Endothelial cell of umbilical vein (primary cell): ENCODE measurements around the gene PLEKHA7. TPM values are rescaled to one million over a fixed set of nuclear protein-coding genes. Genes with fewer than 3 reads are reported as not detected.

Experiments used
- BruUV-seq: library from RNA; stranded (reverse); fragments of 400-500 nt; replicated peaks from 2 replicates; lab custom pipeline; 2021; lab: Mats Ljungman, UMichigan
- CTCF ChIA-PET: fragments of 300-600, 350-600 bp; sonication (Branson Sonifier 250); formaldehyde crosslinking; loops from one replicate; lab custom pipeline; 2021; ENCODE audit warnings: antibody characterized with exemption, inconsistent platforms; lab: Charles Lee
- POLR2A ChIA-PET: fragments of 300-600, 350-600 bp; sonication (Branson Sonifier 250); formaldehyde crosslinking; loops from one replicate; lab custom pipeline; 2021; ENCODE audit warnings: antibody characterized with exemption, inconsistent platforms; lab: Charles Lee
- DNase-seq: peaks from one replicate; pipeline ENCODE4 v3.0.0-alpha.2; 2011; ENCODE audit warnings: low read depth, low spot score
- FAIRE-seq: peaks from 2 replicates; lab custom pipeline; 2011; peaks lifted over from hg19 to GRCh38; lab: Jason Lieb, UNC
- H2AFZ ChIP-seq: 2 replicates; pipeline ENCODE4 v1.6.0; 2012; ENCODE audit warnings: low read depth, low read length, control low read depth, inconsistent platforms
- H3K27ac ChIP-seq: 2 replicates; pipeline ENCODE4 v1.5.1; 2011; ENCODE audit warnings: low read depth, mild to moderate bottlenecking, control low read depth, low read length, moderate library complexity; ENCODE audit not compliant: insufficient read depth
- H3K27me3 ChIP-seq, 2 experiments: 2 replicates each; pipeline versions ENCODE4 v1.6.0 to v1.6.1; 2011; ENCODE audit warnings: low read length in 2 of 2, mixed read lengths in 1 of 2; ENCODE audit not compliant: control insufficient read depth in 2 of 2, insufficient read depth in 2 of 2
- H3K36me3 ChIP-seq, 2 experiments: 2 replicates in 1 of 2; 3 replicates in 1 of 2; pipeline ENCODE4 v1.5.1; 2011; ENCODE audit warnings: low read length in 2 of 2, mild to moderate bottlenecking in 1 of 2, moderate library complexity in 1 of 2; ENCODE audit not compliant: control insufficient read depth in 2 of 2, insufficient read depth in 2 of 2; ENCODE audit errors: extremely low read depth in 1 of 2
- H3K4me1 ChIP-seq: 3 replicates; pipeline ENCODE4 v1.5.1; 2011; ENCODE audit warnings: mild to moderate bottlenecking, low read length; ENCODE audit not compliant: control insufficient read depth, insufficient read depth; ENCODE audit errors: extremely low read depth
- H3K4me2 ChIP-seq: 2 replicates; pipeline ENCODE4 v1.6.1; 2011; ENCODE audit warnings: low read length, control low read depth, mixed read lengths; ENCODE audit not compliant: insufficient read depth
- H3K4me3 ChIP-seq, 3 experiments: fragments of 200-600 bp in 1 of 3; sonication (generic), shearing (Covaris generic) in 1 of 3; replicated peaks in 1 of 3; 2 replicates each; pipeline ENCODE4 v1.5.1; 2011 to 2016; ENCODE audit warnings: control low read depth in 3 of 3, low read length in 3 of 3, mild to moderate bottlenecking in 2 of 3, inconsistent platforms in 1 of 3, low read depth in 1 of 3, moderate library complexity in 1 of 3; ENCODE audit not compliant: insufficient read depth in 1 of 3
- H3K79me2 ChIP-seq: 2 replicates; pipeline ENCODE4 v1.6.0; 2012; ENCODE audit warnings: low read length, inconsistent platforms; ENCODE audit not compliant: control insufficient read depth, insufficient read depth
- H3K9ac ChIP-seq: replicated peaks from 2 replicates; pipeline ENCODE3; 2011; ENCODE audit warnings: low read length, control low read depth; ENCODE audit not compliant: insufficient read depth; ENCODE audit errors: extremely low read depth
- H3K9me1 ChIP-seq: replicated peaks from 3 replicates; pipeline ENCODE4 v1.6.0; 2011; ENCODE audit warnings: mild to moderate bottlenecking, low read length; ENCODE audit not compliant: control insufficient read depth, insufficient read depth; ENCODE audit errors: extremely low read depth
- H3K9me3 ChIP-seq: replicated peaks from 2 replicates; pipeline ENCODE4 v1.5.1; 2012; ENCODE audit warnings: low read length, inconsistent platforms; ENCODE audit not compliant: control insufficient read depth, insufficient read depth
- H4K20me1 ChIP-seq: replicated peaks from 2 replicates; pipeline ENCODE3; 2011; ENCODE audit warnings: mild to moderate bottlenecking, low read length; ENCODE audit not compliant: control insufficient read depth, insufficient read depth; ENCODE audit errors: extremely low read depth
- CTCF ChIP-seq, 2 donors: IDR thresholded peaks; 1 replicate in 1 of 2; 2 replicates in 1 of 2; pipeline ENCODE4 v1.5.1; 2011; ENCODE audit warnings: low read length in 2 of 2, mild to moderate bottlenecking in 2 of 2, moderate library complexity in 2 of 2, control low read depth in 1 of 2, inconsistent platforms in 1 of 2, low read depth in 1 of 2; ENCODE audit not compliant: insufficient read depth in 1 of 2; ENCODE audit errors: extremely low read depth in 1 of 2
- EZH2 ChIP-seq: IDR thresholded peaks from 2 replicates; pipeline ENCODE4 v1.6.1; 2012; ENCODE audit warnings: borderline replicate concordance, low read depth, mild to moderate bottlenecking, moderate library complexity, low read length, inconsistent platforms; ENCODE audit not compliant: severe bottlenecking
- FOS ChIP-seq: IDR thresholded peaks from 2 replicates; pipeline ENCODE4 v1.6.1; 2011; ENCODE audit warnings: mild to moderate bottlenecking, low read length, moderate library complexity, borderline replicate concordance; ENCODE audit not compliant: insufficient read depth
- GATA2 ChIP-seq: IDR thresholded peaks from 2 replicates; pipeline ENCODE4 v1.7.0; 2011; ENCODE audit warnings: low read depth, mild to moderate bottlenecking, moderate library complexity, mixed read lengths, low read length; ENCODE audit not compliant: insufficient read length, insufficient read depth
- JUN ChIP-seq: IDR thresholded peaks from 2 replicates; pipeline ENCODE4 v1.6.1; 2011; ENCODE audit warnings: borderline replicate concordance, low read depth; ENCODE audit not compliant: insufficient read length, insufficient read depth
- MYC ChIP-seq: IDR thresholded peaks from one replicate; pipeline ENCODE4 v1.6.1; 2011; ENCODE audit warnings: mild to moderate bottlenecking, low read depth, low read length
- POLR2A ChIP-seq: IDR thresholded peaks from 2 replicates; pipeline ENCODE4 v1.6.1; 2012; ENCODE audit warnings: low read depth, mild to moderate bottlenecking, control low read depth, low read length
- POLR2AphosphoS5 ChIP-seq: IDR thresholded peaks from 2 replicates; pipeline ENCODE4 v1.6.1; 2012; ENCODE audit warnings: low read depth, mild to moderate bottlenecking, control low read depth, low read length, moderate library complexity; ENCODE audit not compliant: insufficient read depth
- dilution Hi-C: fragments of 300-500 bp; cut with MboI; formaldehyde crosslinking; loops from one replicate; pipeline ENCODE4 v1.15.0; 2019; ENCODE audit warnings: low sequenced_read_pairs; ENCODE audit not compliant: extremely low pct_ligation_motif_present
- intact Hi-C: fragments of 100-400 bp; cut with micrococcal nuclease; formaldehyde crosslinking; loops from one replicate; pipeline ENCODE4 v1.10.0; 2022
- polyA plus RNA-seq, 4 experiments: library from polyadenylated mRNA; depleted of rRNA in 3 of 4; stranded (reverse) in 3 of 4; unstranded in 1 of 4; fragments of >200 nt; gene quantifications; 2 replicates each; pipeline versions ENCODE4 v1.2.1 to v1.2.3, GENCODE V29; 2011 to 2012; ENCODE audit warnings: missing spikeins in 1 of 4
- total RNA-seq: library from RNA; stranded (reverse); gene quantifications from 2 replicates; pipeline ENCODE4 v1.2.3, GENCODE V29; 2021
- TF ChIP-seq, protein P1 (sequence below): IDR thresholded peaks from 2 replicates; pipeline ENCODE4 v1.6.1; 2011; ENCODE audit not compliant: insufficient read depth, insufficient read length

PLEKHA7 gene
- total and polyA plus RNA-seq, 2 donors (not counting 3 experiments of a cell fraction or from before 2014, with no cell fraction given): 1.7 to 3.8 TPM

DNA sequence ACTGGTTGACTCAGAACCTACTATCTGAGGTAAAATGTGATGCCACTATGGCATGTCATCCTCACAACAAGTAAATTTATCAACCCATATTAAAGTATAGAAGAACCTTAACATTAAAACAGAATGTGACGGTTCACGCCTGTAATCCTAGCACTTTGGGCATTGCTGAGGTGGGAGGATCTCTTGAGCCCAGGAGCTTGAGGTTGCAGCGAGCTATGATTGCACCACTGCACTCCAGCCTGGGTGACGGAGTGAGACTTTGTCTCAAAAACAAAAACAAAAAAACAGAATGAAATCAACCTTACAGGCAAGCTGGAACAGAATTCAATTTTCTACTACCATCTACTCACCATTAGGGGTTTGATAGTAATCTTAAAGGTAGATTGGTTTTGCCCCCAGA, 86.2 kb downstream of the PLEKHA7 start:
- H3K79me2 ChIP-seq: no peaks in the 10 kb centered on the region
- dilution Hi-C loops (no loop called here), intact Hi-C loops (no loop called here)
- H4K20me1 ChIP-seq: no peaks in the 10 kb centered on the region
- DNase-seq: no peak
- ChIA-PET POLR2A (no interaction called here), CTCF (no interaction called here)
- no peak overlapping the region for H2AFZ ChIP-seq
- H3K27me3 ChIP-seq: peaks cover 30 to 33% of the 10 kb centered on the region in 2 experiments
- no peak overlapping the region for H3K4me3 ChIP-seq
- TF ChIP-seq POLR2AphosphoS5: no peak
- TF ChIP-seq GATA2: no peak
- no peak for TF ChIP-seq POLR2A
- no peak overlapping the region for H3K9ac ChIP-seq
- H3K27ac ChIP-seq: no peak overlapping the region
- H3K4me1 ChIP-seq: peaks cover 5% of the 10 kb centered on the region
- H3K36me3 ChIP-seq: no peaks in the 10 kb centered on the region
- H3K9me3 ChIP-seq: no peaks in the 10 kb centered on the region
- no peaks in the 10 kb centered on the region for H3K9me1 ChIP-seq
- no peak overlapping the region for H3K4me2 ChIP-seq
- no peak for FAIRE-seq
- no TSS peak for BruUV-seq

DNA sequence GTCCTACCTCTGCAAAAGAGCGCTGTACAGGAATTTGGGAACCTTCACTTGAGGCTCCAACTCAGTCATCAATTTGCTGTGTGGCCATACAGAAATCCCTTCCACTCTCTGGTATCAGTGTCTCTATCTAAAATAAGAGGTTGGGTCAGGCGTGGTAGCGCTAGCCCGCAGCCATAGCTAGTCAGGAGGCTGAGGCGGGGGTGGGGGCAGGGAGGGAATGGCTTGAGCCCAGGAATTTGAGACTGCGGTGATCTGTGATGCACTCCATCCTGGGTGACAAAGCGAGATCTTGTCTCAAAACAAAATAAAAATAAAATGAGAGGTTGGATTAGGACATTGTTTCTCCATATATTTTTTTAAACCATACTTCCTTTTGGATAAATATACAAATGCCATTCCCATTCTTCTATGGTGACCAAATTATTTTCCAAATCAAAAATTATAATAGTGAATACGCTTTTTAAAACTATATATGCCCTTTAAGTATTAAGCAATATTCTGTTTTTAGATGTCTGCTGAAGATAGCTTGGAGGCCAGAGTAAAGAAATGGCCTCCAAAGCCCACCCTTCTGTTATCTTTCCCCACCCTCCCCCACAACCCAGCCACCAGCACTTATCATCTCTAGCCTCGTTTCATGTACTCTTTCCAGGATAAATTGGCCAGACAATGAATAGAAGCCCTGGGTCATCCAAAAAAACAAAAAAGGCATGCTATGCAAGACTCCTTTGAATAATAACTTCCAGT, 87.2 kb downstream of the PLEKHA7 start:
- DNase-seq (no peak), FAIRE-seq (no peak)
- Histone ChIP-seq H3K27me3 (peaks cover 30 to 36% of the 10 kb centered on the region in 2 experiments), H3K9me1 (no peaks in the 10 kb centered on the region), H3K27ac (no peak overlapping the region), H3K36me3 (no peaks in the 10 kb centered on the region), H2AFZ (no peak overlapping the region), H3K4me2 (no peak overlapping the region), H3K9ac (no peak overlapping the region), H3K4me3 (no peak overlapping the region), H3K79me2 (no peaks in the 10 kb centered on the region), H3K9me3 (no peaks in the 10 kb centered on the region), H4K20me1 (no peaks in the 10 kb centered on the region), H3K4me1 (peaks cover 5% of the 10 kb centered on the region)
- dilution Hi-C loops: no loop called here
- ChIA-PET POLR2A (no interaction called here), CTCF (no interaction called here)
- no TSS peak for BruUV-seq
- intact Hi-C loops: no loop called here
- TF ChIP-seq JUN: no peak
- no peak for TF ChIP-seq FOS
- TF ChIP-seq, protein P1, sequence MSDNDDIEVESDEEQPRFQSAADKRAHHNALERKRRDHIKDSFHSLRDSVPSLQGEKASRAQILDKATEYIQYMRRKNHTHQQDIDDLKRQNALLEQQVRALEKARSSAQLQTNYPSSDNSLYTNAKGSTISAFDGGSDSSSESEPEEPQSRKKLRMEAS: no peak
- no peak for TF ChIP-seq EZH2
- no peak for TF ChIP-seq POLR2A
- no peak for TF ChIP-seq MYC
- TF ChIP-seq GATA2: no peak
- TF ChIP-seq CTCF (IDR thresholded peaks at IDR 0.05; ENCODE audit: extremely low read depth in 1 of 2, insufficient read depth in 1 of 2, low read depth in 1 of 2, low read length in 2 of 2): no peak
- TF ChIP-seq POLR2AphosphoS5: no peak
